ENCODE measurements around the gene MICAL2.

MICAL2 gene

DNA sequence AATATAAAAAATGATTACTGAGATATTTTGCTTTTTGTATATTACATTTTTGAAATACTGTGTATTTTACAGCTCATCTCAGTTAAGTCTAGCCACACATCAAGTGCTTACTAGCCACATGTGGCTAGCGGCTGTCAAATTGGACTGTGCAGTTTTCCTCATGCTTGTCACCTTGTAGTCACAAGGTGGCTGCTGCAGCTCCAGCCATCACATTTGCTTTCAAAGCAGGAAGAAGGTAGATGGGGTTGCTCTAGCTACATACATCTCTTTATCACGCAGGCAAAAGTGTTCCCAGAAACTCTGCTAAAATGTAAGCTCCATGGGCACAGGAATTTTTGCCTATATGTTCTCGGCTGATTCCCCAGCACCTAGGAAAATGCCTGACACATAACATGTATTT lies 61.5 kb downstream of the MICAL2 start:
- DNase-seq (ENCODE audit: low read depth) = no peak

DNA sequence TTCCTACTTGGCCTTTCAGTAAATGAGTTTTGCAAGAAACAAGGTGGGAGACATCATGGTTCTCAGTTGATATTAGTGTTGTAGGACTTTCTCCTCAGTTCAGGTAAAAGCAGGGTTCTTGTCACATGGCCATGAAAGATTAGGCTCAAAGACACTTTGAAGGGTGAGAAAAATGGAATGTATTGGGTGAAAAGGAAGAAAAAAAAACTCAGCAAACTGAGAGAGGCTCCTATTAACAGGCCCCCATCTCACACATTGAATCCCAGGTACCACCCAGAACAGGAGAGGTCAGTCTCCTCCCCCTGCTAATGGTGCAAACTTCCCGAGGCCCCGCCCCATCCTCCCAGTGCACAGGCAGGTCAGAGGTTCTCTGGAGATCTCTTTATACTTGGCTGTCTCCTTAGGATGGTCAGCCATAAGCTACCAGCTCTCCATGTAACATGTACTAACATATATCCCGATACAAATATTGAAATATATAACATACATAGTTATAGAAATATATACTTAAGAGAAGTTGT lies 62.2 kb downstream of the MICAL2 start:
- DNase-seq (ENCODE audit: low read depth) = no peak

DNA sequence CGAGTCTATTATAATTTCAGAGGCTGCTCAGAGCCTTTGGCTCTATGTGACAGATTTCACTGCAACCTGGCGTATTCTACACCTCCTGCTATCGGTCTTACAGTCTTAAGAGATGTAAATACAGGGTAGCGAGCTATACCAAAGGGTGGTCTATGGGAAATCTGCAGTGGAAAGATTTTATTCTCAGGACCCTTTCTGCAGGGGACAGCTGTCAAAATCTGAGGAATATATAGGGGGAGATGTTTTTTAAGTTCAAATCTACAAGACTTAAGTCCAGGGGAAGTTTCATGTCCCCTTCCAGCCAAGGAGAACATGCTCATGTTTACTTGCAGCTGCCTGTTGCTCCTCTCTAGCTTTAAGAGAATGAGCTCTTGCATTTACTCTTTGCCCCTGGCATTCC lies 62.7 kb downstream of the MICAL2 start:
- DNase-seq (ENCODE audit: low read depth) = no peak

DNA sequence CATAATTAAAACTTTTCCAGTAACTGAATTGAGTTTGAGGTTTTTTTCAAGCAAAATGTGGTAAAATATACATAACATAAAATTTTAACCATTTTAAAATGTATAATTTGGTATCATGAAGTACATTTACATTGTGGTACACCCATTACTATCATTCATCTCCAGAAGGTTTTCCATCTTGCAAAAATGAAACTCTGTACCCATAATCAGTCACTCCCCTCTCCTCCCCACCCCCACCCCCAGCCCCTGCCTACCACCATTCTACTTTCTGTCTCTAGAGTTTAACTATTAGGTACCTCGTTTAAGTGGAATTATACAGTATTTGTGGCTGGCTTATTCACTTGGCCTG lies 63.7 kb downstream of the MICAL2 start:
- DNase-seq (ENCODE audit: low read depth) = no peak

DNA sequence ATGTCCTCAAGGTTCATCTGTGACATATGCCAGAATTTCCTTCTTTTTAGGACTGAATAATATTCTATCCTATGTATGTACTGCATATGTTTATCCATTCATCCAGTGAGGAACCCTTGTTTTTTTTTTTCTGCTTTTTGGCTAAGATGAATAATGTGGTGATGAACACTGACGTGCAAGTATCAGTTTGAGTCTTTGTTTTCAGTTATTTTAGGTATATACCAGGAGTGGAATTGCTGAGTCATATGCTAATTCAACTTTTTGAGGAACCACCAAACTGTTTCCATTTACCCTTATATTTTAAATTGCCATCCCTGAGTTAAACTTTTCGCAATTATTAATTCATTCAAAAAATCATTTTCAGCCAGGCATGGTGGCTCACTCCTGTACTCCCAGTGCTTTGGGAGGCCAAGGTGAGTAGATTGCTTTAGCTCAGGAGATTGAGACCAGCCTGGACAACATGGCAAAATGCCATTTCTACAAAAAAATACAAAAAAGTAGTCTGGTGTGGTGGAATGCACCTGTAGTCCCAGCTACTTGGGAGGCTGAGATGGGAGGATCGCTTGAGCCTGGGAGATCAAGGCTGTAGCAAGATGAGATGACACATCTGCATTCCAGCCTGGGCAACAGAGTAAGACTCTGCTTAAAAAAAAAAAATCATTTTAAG lies 64.2 kb downstream of the MICAL2 start:
- DNase-seq (ENCODE audit: low read depth) = no peak

DNA sequence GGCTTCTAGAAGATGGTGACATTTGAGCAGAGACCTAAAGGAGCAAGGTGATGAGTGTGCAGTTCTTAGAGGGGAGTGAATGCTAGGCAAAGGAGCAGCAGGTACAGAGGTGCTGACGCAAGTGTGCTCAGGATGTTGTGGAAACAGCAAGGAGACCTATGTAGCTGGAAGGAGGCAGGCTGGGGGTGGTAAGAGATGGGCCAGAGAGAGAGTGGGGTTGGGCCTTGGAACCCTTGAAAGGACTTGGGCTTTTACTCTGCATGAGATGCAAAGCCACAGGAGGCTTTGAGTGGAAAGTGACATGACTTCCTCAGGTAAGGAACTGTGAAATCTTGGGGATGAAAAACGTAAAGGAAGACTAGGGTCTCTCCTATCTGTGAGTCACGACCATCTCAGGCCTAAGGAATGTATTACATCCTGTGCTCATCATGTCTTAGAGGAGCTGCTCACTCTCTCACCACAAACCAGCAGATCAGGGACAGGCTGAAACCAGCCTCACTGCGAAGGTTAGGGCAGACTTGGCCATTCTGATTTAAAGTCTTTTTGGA lies 65.4 kb downstream of the MICAL2 start:
- DNase-seq (ENCODE audit: low read depth) = peak; percentile 76

DNA sequence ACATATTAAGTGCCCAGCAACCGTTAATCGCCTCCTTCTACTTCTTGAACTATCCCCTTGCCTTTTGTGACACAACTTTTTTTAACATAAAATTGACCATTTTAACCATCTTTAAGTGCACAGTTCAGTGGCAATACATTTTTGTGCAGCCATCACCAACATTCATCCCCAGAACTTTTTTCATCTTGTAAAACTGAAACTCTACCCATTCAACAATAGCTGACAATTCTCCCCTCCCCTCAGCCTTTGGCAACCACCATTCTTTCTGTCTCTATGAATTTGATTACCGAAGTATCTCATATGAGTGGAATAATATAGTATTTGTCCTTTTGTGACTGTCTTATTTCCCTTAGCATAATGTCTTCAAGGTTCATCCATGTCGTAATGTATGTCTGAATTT lies 66.0 kb downstream of the MICAL2 start:
- no peak for DNase-seq (ENCODE audit: low read depth)

DNA sequence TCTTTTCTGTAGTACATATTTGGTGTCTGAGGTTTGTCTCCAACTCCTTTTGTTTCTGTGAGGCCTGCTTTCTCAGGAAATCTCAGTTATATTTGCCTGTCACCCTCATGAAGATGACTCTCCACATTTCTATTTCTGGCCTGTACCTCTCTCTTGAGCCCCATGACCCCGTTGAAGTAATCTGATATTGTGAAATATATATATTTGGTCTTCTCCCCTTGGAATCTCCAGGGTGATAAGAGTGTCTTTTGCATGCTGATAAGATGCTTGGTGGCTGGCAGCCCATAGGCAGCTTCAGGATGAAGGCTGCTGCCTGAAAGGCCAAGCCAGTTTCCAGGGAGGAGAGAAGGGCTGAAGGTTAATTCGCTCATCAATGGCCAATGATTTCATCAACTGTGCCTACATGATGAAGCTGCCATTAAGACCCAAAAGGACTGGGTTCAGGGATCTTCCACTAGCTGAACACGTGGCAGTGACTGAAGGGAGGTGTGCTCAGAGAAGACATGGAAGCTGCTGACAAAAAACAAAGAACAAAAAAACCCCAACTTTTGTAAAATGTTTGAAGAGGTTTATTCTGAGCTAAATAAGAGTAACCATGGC lies 67.4 kb downstream of the MICAL2 start:
- DNase-seq (ENCODE audit: low read depth) = no peak

DNA sequence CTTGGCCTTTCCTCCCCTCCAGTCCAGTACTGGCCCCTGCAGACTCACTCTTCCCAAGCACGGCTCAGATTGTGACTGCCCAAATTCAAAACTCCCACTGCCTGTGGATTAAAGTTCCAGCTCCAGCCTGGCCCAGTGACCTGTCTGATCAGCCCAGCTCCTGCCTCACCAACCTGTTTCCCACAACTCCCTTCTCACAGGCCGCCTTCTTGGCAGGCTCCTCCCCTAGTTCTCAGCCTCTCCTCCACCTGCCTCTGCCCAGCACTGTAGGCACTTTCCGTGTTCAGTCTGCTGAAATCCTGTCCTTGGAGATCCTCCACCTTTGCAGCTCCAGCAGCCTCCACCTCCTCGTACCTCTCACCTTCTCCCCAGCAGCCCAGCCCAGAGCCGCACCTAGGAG lies 68.6 kb downstream of the MICAL2 start:
- DNase-seq (ENCODE audit: low read depth) = no peak

DNA sequence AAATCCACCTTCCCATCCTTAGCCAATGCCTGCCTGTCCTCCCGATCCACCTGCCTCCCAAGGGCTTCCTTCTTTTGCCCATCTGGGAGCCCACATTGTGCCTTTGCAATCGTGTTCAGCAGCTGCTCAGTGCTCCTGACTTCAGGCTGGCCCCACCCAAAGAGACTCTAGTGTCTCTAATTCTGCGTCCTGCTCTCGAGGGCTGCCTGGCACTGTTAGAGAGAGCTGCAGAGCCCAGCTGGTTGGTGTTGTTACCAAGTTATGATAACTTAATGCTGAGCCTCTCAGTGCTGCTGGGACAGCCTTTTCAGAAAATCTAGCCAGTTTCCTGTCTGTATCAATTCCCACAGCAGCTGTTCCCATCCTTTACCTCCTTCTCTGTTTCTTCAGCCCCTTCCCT lies 69.1 kb downstream of the MICAL2 start:
- no peak for DNase-seq (ENCODE audit: low read depth)

DNA sequence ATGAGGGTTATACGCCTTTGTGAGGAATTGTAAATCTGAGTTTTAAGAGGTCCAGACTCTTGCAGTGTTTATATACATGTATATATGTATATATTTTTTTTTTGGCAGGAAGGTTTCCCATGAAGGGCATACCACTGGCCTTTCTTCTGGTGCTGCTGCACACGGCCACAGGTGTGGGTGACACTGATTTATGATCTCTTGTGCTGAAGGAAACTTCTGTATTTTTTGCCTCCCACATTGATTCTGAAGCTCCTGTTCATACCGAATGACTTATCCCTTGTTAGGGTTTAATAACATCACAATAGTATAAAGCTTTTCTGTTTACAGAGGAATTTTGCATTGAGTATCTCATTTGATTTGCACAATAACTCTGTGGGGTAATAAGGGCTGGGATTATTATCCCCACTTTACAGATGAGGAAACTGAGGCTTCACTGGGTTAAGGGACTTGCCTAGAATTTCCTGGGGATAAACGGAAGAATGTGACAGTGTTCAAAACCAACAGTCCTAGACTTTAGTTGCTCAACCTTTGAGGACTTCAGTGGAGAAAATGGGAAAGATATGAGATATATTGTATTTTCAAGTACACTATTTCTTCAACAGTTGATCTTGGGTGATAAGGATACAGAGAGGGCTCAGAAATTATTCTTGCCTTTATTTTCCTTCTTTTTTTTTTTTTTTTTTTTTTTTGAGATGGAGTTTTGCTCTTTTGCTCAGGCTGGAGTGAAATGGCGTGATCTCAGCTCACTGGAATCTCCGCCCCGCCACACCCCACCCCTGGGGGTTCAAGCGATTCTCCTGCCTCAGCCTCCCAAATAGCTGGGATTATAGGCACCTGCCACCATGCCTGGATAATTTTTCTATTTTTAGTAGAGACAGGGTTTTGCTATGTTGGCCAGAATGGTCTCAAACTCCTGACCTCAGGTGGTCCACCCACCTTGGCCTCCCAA lies 70.1 kb downstream of the MICAL2 start:
- DNase-seq (ENCODE audit: low read depth) = no peak

DNA sequence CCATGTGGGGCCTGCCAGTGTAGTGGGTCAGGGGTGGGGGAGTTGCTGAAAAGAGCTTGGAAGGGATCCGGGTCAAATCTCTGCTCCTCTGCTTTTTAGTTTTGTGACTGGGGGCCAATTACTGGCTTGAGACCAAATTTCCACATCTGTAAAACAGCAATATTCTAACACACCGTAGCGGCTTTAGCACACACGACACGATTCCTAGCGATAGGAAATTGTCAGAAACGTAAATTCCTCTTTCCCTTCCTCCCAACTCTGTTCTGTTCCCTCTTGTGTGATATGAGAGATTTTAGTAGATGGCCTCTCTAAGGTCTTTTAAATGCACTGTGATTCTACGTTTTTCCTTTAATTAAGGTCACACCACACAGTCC lies 71.9 kb downstream of the MICAL2 start:
- no peak for DNase-seq (ENCODE audit: low read depth)

DNA sequence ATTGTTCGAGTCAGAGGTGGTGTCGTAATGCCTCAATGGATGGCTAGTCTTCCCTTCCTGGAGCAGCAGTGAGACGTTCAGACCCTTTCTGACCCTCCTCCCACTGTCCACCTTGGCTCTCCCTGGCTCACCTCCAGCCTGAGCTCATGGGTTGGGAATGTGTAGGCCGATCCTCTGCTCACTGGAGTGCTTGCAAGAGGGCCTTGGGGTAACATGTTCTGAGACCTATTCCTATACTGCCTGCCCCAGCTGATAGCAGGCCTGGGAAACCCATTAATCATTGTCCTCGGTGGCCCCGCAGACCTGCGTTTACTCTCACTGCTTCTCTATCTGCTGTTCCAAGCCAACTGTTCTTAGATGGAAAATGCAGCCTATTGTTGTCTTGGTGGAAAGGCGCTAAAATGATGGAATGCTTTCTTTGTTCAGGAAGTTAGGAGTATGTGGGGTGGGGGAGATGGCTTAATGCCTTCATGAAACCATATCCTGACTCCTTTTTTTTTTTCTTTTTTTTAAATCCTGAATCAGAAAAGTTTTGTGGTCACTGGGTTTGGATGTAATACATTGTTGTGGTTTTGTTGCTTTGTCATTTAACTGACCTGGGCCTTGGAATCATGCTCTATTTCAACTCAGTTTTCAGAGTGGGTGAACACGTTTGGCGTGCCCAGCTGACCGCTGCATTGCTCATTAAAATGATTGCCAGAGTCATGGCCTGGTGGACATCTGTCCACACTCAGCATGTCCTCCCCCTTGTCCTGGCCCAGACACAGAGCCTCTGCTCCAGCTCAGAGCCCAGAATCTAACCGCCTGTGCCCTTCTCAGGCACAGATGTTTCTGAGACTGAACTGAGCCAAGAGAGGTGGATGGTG lies 72.5 kb downstream of the MICAL2 start:
- peak; percentile 97 for DNase-seq (ENCODE audit: low read depth)

DNA sequence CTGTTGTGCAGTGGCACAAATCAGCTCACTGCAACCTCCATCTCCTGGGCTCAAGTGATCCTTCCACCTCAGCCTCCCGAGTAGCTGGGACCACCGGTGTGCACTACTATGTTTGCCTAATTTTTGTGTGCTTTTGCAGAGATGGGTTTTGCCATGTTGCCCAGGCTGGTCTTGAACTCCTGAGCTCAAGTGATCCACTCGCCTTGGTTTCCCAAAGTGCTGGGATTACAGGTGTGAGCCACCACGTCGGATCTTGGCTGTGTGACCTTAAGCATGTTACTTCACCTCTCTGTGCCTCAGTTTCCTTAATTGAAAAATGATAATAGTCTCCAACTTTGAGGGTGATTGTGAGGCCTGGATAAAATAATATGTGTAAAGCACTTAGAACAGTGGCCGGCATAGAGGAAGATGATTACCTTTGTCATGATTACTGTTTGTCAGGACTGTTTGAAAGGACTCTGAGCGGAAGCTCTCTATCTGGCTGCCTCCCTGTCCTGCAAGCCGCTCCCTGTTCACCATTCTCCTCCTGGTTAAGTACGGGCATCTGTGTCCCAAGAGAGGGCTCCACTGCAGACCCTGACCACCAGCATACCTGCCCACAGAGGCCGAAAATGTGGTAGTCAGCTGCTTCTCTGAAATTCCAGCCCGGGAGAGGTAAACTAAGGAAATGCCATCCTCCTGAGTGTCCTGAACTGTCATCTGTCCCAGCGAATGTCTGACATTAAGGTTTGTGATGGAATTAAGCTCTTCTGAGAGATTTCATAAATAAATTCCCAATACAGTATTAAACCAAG lies 73.6 kb downstream of the MICAL2 start:
- no peak for DNase-seq (ENCODE audit: low read depth)

DNA sequence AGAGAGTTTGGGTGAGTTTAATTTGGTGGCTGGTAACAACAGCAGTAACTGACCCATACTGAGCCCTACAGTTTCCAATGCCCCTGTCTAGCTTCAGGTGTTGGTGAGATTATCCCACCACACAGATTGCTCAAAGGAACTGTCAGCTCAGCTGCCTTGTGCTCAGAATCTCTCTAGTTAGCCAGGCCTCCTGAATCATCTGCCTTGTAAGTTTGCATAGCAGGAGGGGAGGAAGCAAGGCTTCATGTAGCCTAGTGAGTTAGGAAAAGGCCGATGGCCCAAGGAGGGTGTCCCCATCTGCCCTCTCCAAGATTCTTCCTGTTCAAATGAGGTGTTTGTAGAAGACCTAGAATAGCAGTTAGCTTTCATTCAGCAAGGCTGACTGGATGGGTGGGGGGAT lies 74.3 kb downstream of the MICAL2 start:
- DNase-seq (ENCODE audit: low read depth) = no peak

DNA sequence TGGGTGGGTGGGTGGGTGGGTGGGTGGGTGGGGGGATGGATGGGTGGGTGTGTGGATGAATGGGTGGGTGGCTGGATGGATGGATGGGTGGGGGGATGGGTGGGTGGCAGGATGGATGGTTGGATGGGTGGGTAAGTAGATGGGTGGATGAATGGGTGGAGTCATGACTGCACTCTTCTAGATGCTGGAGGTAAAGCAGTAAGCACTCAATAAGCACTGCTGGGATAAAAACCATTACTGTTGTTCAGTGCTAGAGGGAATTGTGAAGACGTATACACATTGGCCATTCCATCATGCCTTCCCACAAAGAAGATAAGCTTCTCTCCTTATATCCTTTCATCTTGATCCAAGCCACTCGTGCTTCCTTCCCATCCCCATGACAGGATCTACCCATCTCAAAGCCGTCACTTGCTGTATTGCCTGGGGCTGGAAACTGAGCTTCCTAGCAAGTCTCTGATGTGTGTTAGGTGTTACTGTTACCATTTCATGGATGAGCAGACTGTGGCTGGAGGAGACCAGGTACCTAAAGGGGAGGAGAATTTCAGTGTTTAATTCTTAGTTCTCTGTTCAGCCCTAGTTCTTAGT lies 74.8 kb downstream of the MICAL2 start:
- no peak for DNase-seq (ENCODE audit: low read depth)

DNA sequence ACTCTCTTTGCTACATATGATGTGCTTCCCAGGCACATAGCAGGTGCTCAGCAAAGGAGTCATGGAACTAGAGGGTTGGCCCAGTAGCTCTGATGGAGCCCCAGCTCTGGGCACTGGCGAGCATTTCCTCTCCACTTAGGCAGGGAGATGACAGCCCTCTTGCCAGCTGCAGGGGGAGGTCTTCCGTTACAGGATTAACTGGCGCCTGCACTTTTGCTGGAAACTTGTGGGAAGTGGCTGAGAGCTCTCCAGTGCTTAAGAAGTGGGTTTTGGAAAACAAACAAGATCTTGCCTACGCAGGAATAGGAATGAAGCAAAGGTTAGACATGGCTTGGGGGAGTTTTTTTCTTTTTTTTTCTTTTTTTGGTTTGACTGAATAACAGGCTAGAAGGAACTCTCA lies 75.5 kb downstream of the MICAL2 start:
- DNase-seq (ENCODE audit: low read depth) = no peak

DNA sequence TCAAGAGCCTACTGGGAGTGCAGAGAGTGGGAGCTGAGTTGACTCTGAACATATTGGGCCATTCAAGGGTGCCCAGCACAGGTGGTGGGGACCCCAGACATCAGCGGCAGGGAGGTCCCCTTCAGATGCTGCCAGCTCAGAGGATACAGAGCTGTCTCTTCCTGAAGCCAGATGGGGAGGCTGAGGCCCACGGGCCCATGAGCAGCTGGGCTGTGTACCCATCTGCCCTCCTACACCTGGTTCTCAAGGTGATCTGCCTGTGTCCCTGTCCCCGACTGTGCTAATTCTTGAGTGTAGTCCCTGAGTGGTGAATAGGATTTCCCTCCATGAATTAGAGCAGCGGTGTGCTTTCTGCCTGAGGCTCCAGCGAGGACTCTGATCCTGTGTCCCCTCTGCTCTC lies 76.3 kb downstream of the MICAL2 start:
- DNase-seq (ENCODE audit: low read depth) = no peak

DNA sequence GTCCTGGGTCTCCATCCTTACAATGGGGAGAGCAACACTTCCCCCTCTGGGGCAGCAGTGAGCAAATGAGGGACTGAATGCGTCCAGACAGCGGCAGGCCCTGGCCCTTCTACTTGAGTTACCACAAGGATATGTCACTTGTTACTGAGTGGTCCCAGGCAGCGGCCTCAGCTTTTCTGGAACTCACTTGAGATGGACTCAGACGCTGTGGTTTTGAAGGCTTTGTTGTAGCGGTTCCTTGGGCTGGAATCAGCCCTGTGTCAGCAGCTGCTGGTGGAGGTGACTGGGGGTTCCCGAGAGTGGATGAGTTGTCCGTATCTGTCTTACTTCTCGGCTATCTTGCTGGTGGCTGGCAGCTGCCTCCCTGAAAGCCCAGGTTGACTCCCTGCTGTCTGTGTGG lies 77.0 kb downstream of the MICAL2 start:
- DNase-seq (ENCODE audit: low read depth) = no peak

DNA sequence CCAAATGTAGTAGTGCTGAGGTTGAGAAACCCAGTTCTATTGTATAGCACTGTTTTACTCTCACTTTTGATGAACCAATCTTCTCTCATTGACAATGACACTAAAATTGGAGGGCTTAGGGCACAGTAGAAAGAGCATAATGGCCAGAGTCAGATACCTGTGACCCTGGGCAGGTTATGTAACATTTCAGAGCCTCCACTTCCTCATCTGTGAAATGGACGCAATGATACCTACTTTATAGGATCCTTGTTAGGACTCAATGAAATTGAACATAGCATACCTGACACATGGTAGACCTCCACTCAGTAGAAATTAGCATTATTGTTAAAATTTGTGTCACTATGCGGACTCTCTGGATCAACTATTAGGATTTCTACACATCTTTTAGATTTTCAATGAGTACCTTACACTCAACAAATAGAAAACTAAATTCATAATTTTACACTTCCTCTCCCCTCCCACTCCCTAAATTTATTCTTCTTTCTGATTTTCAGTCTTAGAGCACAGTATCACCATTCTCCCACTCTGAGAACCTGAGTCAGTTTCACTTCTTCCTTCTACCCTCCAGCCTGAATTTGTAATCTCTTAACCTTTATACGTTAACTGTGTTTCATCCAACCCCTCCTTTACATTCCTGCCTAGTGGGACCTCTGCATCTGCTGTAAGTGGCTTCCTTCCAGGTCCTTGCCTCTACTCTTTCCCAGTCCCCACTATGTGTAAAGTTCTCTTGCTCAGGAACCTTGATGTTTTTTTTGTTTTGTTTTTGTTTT lies 78.3 kb downstream of the MICAL2 start:
- no peak for DNase-seq (ENCODE audit: low read depth)
